ENCODE measurements around the gene TFCP2L1. TPM values are rescaled to one million over a fixed set of nuclear protein-coding genes. Genes with fewer than 3 reads are reported as not detected.

The TFCP2L1 gene
- total RNA-seq, 1 donor from 2014 or later: 15.7 TPM

- no peak for DNase-seq (ENCODE audit: low spot score)
Observed at GRCh38 chr2:121266543-121267106, 18.4 kb downstream of the TFCP2L1 start.

GRCh38 chr2:121263996-121264715, 20.8 kb downstream of the TFCP2L1 start:
- DNase-seq (ENCODE audit: low spot score): no peak

GRCh38 chr2:121260370-121261154, 24.4 kb downstream of the TFCP2L1 start:
- DNase-seq (ENCODE audit: low spot score): no peak

GRCh38 chr2:121258051-121258450, 27.0 kb downstream of the TFCP2L1 start:
- DNase-seq (ENCODE audit: low spot score): no peak

- no peak for DNase-seq (ENCODE audit: low spot score)
Observed at GRCh38 chr2:121257480-121257840, 27.5 kb downstream of the TFCP2L1 start.

- DNase-seq (ENCODE audit: low spot score): no peak
Observed at GRCh38 chr2:121256720-121257479, 28.1 kb downstream of the TFCP2L1 start.

- no peak for DNase-seq (ENCODE audit: low spot score)
Observed at GRCh38 chr2:121255358-121255757, 29.6 kb downstream of the TFCP2L1 start.

GRCh38 chr2:121254748-121255147, 30.3 kb downstream of the TFCP2L1 start:
- no peak for DNase-seq (ENCODE audit: low spot score)

- no peak for DNase-seq (ENCODE audit: low spot score)
Observed at GRCh38 chr2:121253674-121254240, 31.2 kb downstream of the TFCP2L1 start.

GRCh38 chr2:121253021-121253673, 31.9 kb downstream of the TFCP2L1 start:
- no peak for DNase-seq (ENCODE audit: low spot score)

GRCh38 chr2:121251497-121251896, 33.5 kb downstream of the TFCP2L1 start:
- DNase-seq (ENCODE audit: low spot score): no peak

- DNase-seq (ENCODE audit: low spot score): no peak
Observed at GRCh38 chr2:121248766-121249343, 36.1 kb downstream of the TFCP2L1 start.

- no peak for DNase-seq (ENCODE audit: low spot score)
Observed at GRCh38 chr2:121247971-121248370, 37.0 kb downstream of the TFCP2L1 start.

- DNase-seq (ENCODE audit: low spot score): no peak
Observed at GRCh38 chr2:121247534-121247933, 37.5 kb downstream of the TFCP2L1 start.

- DNase-seq (ENCODE audit: low spot score): no peak
Observed at GRCh38 chr2:121246704-121247255, 38.2 kb downstream of the TFCP2L1 start.

GRCh38 chr2:121245913-121246312, 39.1 kb downstream of the TFCP2L1 start:
- no peak for DNase-seq (ENCODE audit: low spot score)

GRCh38 chr2:121245120-121245820, 39.7 kb downstream of the TFCP2L1 start:
- DNase-seq (ENCODE audit: low spot score): no peak

GRCh38 chr2:121244616-121245015, 40.4 kb downstream of the TFCP2L1 start:
- DNase-seq (ENCODE audit: low spot score): no peak

GRCh38 chr2:121243821-121244460, 41.1 kb downstream of the TFCP2L1 start:
- no peak for DNase-seq (ENCODE audit: low spot score)

All from ureter (tissue), 1 donor.